Prostate gland (tissue), 2 donors: ENCODE results near the gene ITGB2.

Experiments used
- POLR2A ChIP-seq: fragments of 450-650 bp; IDR thresholded peaks from one replicate; pipeline ENCODE4 v1.6.1; 2016; ENCODE audit warnings: antibody characterized with exemption, mild to moderate bottlenecking
- TF ChIP-seq, protein P1 (sequence below), 4 experiments: fragments of 200-600 bp in 2 of 4; fragments of 450-650 bp in 2 of 4; sonication (generic) in 2 of 4; IDR thresholded peaks; 1 replicate in 3 of 4; 2 replicates in 1 of 4; pipeline ENCODE4 v1.5.1; 2016 to 2019; ENCODE audit warnings: antibody characterized with exemption in 4 of 4, mild to moderate bottlenecking in 2 of 4, moderate library complexity in 2 of 4

DNA sequence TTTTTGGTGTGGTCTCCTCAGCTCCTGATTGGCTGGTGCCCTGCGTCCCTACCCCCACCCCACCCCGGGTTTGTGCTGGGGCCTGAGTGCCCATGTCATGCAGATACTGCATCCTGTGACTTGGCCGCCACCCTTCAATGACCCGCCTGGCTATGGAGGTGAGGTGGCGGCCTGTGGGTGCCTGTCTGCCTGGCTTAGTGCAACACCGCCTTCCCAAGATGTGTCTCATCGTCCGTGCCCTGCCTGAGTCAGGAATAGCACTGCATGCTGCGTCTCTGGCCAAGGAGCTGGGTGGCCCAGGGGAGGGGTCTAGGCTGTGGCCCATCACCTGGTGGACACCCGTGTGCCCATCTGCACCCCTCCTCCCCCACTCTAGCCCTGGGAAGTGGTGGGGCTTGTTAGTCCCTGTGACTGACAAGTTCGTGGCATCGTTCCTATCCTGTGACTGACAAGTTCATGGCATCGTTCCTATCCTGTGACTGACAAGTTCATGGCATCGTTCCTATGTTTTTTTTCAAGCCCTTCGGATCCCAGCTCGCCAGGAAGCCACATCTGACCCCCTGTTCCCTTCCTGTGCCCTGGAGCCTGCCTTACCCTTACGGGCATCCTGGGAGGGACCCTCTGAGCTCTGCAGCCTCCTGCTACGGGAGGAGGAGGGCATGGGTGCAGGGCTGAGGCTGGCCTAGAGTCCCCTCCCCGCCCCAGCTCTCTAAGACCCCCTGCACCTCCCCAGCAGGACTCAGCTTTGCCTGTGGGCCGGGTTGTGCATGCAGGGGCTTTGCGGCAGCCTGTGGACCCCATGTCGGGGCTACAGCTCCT, 26.6 kb upstream of the ITGB2 start:
- TF ChIP-seq, protein P1, sequence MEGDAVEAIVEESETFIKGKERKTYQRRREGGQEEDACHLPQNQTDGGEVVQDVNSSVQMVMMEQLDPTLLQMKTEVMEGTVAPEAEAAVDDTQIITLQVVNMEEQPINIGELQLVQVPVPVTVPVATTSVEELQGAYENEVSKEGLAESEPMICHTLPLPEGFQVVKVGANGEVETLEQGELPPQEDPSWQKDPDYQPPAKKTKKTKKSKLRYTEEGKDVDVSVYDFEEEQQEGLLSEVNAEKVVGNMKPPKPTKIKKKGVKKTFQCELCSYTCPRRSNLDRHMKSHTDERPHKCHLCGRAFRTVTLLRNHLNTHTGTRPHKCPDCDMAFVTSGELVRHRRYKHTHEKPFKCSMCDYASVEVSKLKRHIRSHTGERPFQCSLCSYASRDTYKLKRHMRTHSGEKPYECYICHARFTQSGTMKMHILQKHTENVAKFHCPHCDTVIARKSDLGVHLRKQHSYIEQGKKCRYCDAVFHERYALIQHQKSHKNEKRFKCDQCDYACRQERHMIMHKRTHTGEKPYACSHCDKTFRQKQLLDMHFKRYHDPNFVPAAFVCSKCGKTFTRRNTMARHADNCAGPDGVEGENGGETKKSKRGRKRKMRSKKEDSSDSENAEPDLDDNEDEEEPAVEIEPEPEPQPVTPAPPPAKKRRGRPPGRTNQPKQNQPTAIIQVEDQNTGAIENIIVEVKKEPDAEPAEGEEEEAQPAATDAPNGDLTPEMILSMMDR (IDR thresholded peaks at IDR 0.05): no peak
- TF ChIP-seq POLR2A: no peak
